Mononuclear cell (primary cell): Measurements from ENCODE around the gene PLVAP. TPM values are rescaled to one million over a fixed set of nuclear protein-coding genes. Genes with fewer than 3 reads are reported as not detected.

Source experiments
- H3K27me3 ChIP-seq: 2 replicates; pipeline ENCODE4 v1.6.0; 2011; ENCODE audit warnings: low read length, control low read depth; ENCODE audit not compliant: insufficient read depth
- H3K4me1 ChIP-seq: 2 replicates; pipeline ENCODE4 v1.5.1; 2011; ENCODE audit warnings: mild to moderate bottlenecking, low read length, control low read depth; ENCODE audit not compliant: insufficient read depth
- H3K4me3 ChIP-seq: 2 replicates; pipeline ENCODE4 v1.5.1; 2011; ENCODE audit warnings: mild to moderate bottlenecking, low read length, moderate library complexity
- H3K9me3 ChIP-seq: 2 replicates; pipeline ENCODE4 v1.5.1; 2011; ENCODE audit warnings: low read depth, mild to moderate bottlenecking, control low read depth, low read length
- total RNA-seq: library from RNA; depleted of rRNA; stranded (reverse); fragments of >200 nt; gene quantifications from one replicate; pipeline ENCODE4 v1.2.3, GENCODE V29; 2012

Gene PLVAP
- total RNA-seq, 1 donor: 0.63 TPM

DNA sequence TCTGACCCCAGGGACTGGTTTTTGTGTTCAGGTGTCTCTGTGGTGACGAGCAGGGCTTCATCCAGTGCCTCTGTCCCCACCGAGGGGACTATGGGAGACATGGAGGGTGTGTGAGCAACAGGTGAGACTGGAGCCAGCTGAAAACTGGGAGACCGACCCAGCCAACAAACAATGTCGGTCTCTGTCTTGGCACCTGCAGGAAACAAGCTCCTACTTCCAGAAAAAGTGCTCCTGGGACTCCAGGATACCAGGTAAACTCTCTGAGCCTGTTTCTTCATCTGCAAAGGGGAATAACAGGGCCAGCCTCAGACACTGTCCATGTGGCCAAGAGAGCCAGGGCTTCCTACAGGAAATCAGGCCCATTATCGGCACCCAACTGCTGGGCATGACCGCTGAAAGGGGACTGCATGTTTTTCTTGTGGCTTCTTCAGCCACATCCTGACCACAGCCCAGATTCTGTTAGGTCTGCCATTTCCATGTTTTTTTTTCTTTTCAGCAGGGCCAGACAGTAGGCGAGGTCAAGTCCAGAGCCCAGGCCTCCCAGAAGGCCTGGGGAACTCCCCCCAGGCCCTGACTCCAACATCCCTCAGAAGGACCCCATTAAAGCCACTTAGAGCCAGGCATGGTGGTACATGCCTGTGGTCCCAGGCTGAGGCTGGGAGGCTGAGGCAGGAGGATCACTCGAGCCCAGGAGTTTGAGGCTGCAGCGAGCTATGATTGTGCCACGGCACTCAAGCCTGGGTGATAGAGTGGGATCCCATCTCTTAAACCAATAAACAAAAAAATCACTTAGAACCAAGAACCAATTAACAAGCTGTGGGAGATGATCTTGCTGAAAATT, 29.1 kb upstream of the PLVAP start:
- Histone ChIP-seq H3K9me3 (no peaks in the 10 kb centered on the region), H3K4me1 (peaks cover 33% of the 10 kb centered on the region), H3K4me3 (peak overlapping the region; percentile 57)

DNA sequence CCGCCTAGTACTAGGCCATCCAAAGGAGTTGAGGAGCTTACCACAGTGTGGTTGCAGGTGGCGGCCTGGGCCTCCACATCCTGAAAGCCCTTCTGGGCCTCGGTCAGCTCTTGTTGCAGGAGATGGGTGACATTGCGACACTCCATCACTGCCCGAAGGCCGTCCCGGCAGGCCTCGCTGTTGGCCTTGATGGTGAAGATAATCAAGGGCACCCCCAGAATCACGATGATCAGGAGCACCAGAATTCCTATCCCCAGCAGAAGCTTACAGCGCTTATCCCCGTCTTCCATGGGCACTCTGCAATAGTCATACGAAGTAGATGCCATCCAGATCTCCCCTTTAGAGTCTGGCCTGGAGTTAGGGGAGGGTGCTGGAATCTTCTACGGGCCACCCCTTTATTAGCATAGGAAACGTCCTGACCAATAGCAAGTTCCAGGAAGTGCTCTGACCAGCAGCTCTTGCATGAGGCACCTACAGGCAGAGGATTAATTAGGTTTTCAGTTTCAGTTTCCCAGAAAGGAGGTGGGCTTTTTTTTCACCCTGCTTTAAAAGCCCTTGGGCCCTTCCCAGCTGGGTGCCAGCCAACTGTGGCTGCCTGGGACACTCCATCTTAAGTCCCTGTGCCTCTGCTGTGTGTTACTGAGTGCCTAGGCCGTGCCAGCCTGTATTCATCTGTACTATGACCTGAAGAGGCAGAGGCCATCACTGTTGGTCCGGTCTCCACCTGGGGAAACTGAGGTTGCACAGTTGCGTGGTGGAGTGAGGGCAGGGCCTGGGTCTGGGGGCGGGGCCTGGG, 28.3 kb upstream of the PLVAP start, which contains the start of gene BST2:
Gene BST2 (minus strand): TSS at position 381 of the 796 bp plus-strand sequence. CDS start 55 bp downstream, at position 326.
- H3K4me3 ChIP-seq: peak within 1 kb of the TSS; percentile 57
- H3K9me3 ChIP-seq: no peaks in the 10 kb centered on the region
- H3K4me1 ChIP-seq: peaks cover 33% of the 10 kb centered on the region
- H3K27me3 ChIP-seq: no peaks in the 10 kb centered on the region

More for the DNA sequence above, 29.1 kb upstream of the PLVAP start:
- no peaks in the 10 kb centered on the region for H3K27me3 ChIP-seq

DNA sequence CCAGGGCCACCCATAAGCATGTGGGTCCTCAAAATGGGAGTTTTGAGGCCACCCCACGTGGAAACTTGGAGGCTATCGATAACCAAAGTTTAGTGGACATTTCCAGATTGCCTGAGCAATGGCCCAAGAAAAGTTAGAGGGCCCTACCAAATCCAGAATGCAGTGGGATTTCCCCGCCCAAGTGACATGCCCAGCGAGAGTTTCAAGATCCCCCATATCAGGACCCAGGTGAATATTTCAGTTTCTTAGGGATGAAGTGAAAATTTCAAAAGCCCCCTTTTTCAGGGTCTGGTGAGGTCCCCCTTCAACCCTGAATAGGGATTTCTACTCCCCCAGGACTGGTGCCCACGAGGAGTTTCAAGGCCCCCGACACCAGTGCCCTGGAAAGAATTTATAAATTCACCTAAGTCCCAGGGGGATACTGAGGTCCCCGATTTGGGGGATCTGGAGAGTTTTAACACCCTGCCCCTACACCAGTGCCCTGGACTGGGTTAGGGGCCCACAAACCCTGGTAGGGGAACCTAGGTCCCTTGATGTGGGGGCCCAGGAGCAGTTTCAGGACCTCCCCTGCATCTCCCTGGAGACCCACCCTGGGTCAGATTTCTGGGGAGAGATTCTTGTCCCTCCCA, 27.6 kb upstream of the PLVAP start:
- no peaks in the 10 kb centered on the region for H3K27me3 ChIP-seq
- H3K4me3 ChIP-seq: peak overlapping the region; percentile 57
- peaks cover 33% of the 10 kb centered on the region for H3K4me1 ChIP-seq
- no peaks in the 10 kb centered on the region for H3K9me3 ChIP-seq

DNA sequence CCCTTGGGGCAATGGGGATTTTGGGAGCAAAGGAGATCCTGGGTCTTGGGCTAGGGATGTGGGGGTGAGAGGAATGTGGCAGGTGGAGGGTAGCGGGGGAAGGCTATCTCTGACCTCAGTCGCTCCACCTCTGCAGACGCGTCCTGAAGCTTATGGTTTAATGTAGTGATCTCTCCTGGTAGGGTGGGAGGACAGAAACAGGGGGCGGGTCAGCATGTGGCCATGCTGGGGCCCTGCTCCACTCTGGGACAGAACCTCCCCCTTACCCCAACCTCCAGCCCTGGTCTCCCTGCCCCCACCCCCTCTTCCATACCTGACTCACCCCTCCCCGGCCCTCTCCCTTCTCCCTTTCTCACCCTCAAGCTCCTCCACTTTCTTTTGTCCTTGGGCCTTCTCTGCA, 26.9 kb upstream of the PLVAP start:
- Histone ChIP-seq H3K4me3 (peak overlapping the region; percentile 57), H3K4me1 (peaks cover 33% of the 10 kb centered on the region), H3K27me3 (no peaks in the 10 kb centered on the region), H3K9me3 (no peaks in the 10 kb centered on the region)

DNA sequence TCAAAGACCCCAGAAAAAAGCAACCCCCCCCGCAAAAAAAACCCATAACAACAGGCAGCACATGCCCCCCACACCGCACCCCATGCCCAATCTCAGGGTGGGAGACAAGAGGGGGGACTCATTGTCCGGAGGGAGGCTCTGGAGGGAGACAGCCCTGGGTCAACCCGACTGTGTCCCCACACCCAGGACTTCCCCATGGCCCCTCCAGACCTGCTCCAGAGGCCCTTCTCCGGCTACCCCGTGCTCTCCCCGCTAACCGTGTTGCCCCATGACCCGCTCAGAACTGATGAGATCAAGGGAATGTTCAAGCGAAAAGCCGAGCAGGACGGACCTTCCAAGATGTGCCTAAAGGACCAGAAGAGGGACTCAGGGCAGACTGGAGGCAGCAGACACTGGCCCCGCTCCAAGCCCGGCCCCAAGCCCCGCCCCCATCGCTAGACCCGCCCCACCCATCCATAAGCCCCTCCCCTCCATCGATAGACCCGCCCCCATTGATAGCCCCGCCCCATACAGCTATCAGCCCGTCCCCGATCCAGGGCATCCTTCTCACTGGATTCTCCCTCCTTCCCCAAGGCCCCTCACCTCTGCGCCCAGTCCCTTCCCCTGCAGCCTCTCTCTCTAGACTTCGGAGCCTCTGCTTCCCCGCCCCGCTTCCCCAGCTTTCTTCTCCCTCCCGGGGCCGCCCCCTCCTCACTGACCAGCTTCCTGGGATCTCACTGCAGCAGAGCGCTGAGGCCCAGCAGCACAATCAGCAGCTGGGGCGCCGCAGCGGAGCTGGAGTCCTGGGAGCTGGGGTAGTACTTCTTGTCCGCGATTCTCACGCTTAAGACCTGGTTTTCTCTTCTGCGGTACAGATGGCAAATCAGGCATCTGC, 26.1 kb upstream of the PLVAP start:
- Histone ChIP-seq H3K4me1 (peaks cover 33% of the 10 kb centered on the region), H3K27me3 (no peaks in the 10 kb centered on the region), H3K4me3 (no peak overlapping the region), H3K9me3 (no peaks in the 10 kb centered on the region)

DNA sequence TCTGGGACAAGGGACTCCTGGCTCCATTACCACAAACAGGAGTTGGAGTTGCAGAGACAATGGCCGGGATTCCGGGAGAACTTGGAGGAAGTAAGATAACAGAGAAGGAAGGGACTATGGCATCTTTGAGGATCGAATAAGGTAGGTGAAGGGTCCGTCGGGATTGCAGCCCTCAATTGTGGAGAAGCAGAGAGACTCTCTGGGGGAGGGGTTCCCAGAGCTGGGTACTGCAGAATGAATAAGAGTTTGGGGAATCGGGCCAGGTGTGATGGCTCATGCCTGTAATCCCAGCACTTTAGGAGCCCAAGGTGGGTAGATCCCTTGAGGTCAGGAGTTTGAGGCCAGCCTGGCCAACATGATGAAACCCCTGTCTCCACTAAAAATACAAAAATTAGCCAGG, 24.5 kb upstream of the PLVAP start:
- no peak overlapping the region for H3K4me3 ChIP-seq
- H3K27me3 ChIP-seq: no peaks in the 10 kb centered on the region
- H3K4me1 ChIP-seq: peaks cover 27% of the 10 kb centered on the region
- H3K9me3 ChIP-seq: no peaks in the 10 kb centered on the region

DNA sequence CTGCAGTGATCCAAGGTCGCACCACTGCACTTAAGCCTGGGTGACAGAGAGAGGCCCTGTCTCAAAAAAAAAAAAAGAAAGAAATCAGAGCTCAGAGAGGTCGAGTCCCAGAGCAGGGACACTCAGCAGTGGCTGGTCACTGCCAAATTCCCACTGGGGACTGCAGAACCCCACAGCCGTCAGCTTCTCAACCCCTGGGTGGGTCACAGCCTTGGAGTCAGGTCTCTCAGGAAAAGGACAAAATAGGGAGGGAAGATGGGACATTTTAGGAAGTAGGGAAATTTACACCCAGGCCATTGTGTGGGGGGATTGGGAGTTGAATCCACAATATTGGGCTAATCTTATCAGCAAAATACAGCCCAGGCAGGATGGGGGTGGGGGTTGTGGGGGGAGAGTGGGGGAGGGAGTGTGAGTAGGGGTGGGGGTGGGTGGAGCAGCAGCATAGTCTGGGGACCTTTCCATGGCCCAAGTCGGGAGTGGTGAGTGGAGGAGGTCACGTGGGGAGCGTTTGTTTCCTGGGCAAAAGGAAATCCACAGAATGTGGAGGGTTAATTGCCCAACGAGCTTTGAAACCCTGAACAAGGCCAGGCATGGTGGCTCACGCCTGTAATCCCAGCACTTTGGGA, 21.9 kb upstream of the PLVAP start:
- H3K9me3 ChIP-seq: no peaks in the 10 kb centered on the region
- no peaks in the 10 kb centered on the region for H3K27me3 ChIP-seq
- H3K4me3 ChIP-seq: no peak overlapping the region
- H3K4me1 ChIP-seq: peaks cover 20% of the 10 kb centered on the region

DNA sequence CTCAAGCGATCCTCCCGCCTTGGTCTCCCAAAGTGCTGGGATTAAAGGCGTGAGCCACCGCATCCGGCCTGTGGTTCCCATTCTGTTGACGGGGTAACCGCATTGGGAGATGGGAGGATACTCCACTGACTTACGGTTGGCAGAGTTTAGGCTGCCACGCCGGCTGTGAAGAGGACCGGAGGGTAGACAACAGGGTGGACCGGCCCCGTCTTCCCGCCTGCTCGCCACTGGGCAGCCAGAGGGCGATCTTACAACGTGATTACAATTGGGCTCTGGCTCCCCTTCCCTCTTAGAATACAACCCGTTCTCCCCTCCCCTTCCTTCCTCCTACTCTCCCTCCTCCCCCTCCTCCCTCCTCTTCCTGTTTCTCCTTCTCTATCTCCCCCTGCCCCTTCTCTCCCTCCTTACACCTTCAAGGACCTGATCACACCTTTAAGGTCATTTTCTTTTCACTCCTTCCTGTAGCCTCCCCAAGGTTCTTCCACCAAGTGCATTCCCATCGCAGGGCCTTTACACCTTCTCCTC, 17.8 kb upstream of the PLVAP start:
- H3K4me3 ChIP-seq: no peak overlapping the region
- H3K9me3 ChIP-seq: no peaks in the 10 kb centered on the region
- no peaks in the 10 kb centered on the region for H3K27me3 ChIP-seq
- H3K4me1 ChIP-seq: peaks cover 37% of the 10 kb centered on the region

DNA sequence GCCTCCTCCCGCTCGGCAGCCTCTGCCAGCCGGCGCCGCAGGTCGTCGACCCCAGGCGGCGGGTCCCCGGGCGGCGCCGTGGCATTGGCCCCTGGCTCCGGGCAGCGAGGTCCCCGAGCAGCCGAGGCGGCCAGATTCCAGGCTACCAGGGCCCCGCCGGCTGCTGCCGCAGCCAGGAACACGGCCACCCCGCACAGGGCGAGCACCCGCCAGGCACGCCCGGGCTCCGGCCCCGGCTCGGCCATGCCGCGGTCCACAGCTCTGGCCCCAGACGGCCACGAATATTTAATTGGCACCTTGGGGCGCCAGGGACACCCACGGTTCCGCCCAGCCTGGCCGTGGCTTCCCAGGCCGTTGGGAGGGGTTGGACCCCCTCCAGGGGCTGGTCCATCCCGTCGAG, 16.8 kb upstream of the PLVAP start, which contains the start of gene CCDC194:
Gene CCDC194 (minus strand): TSS at position 283 of the 400 bp plus-strand sequence. CDS start 38 bp downstream, at position 245.
- peaks cover 37% of the 10 kb centered on the region for H3K4me1 ChIP-seq
- no peaks in the 10 kb centered on the region for H3K9me3 ChIP-seq
- H3K27me3 ChIP-seq: no peaks in the 10 kb centered on the region
- no peak within 1 kb of the TSS for H3K4me3 ChIP-seq

DNA sequence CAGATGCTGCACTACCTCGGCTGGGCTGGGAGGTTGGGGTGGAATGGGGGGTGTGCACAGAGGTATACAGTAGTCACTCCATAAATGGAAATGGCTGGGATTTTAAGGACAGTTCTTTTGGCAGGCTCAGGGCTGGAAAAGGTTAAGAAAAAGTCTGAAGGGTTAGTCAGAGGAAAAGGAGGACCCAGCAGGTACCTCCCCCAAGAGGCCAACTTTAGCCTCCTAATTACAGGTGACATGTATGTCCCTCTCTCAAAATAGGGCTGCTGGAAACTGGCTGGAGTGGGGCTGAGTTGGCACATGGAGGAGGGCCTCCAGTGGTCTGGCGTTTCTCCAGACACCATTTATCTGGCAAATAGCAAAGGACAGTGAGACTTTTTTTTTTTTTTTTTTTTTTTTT, 15.9 kb upstream of the PLVAP start:
- Histone ChIP-seq H3K9me3 (no peaks in the 10 kb centered on the region), H3K4me3 (no peak overlapping the region), H3K27me3 (no peaks in the 10 kb centered on the region), H3K4me1 (peaks cover 37% of the 10 kb centered on the region)

DNA sequence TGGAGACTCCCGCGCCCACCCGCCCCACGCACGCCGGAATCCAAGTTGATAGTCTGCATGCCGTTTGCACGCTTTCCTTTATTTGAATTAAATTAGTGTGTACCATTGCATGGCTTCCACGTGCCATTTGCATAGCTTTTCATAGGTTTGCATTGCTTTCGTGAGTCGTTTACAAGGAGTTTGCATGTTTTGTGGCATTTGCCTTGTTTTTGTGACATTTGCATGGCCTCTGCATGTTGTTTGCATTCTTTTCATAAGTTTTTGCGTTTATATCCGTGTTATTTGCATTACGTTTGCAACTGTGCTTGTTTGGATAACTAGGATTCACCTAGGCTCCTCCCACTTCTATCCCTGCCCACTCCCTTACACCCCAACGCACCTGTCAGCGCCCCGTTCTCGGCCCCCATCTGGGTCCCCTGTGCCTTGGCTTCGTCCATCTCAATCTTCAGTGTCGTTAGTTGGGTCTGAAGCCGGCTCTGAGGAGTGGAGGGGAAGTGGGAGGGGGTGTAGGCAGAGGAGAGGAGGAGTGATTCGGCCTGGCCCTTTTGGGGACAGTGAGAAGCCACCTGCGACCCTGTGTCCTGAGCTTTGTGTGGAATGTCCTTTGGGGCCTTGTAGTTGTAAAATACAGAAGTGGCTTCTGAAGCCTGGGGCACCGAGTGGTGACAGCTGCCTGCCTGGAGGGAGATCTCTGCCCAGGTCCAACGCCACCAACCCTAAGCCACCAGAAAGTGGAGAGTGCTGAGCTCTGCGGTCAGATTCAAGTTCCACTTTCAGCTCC, 14.4 kb upstream of the PLVAP start:
- H3K4me1 ChIP-seq: peaks cover 37% of the 10 kb centered on the region
- peak overlapping the region; percentile 33 for H3K4me3 ChIP-seq
- no peaks in the 10 kb centered on the region for H3K9me3 ChIP-seq
- no peaks in the 10 kb centered on the region for H3K27me3 ChIP-seq

DNA sequence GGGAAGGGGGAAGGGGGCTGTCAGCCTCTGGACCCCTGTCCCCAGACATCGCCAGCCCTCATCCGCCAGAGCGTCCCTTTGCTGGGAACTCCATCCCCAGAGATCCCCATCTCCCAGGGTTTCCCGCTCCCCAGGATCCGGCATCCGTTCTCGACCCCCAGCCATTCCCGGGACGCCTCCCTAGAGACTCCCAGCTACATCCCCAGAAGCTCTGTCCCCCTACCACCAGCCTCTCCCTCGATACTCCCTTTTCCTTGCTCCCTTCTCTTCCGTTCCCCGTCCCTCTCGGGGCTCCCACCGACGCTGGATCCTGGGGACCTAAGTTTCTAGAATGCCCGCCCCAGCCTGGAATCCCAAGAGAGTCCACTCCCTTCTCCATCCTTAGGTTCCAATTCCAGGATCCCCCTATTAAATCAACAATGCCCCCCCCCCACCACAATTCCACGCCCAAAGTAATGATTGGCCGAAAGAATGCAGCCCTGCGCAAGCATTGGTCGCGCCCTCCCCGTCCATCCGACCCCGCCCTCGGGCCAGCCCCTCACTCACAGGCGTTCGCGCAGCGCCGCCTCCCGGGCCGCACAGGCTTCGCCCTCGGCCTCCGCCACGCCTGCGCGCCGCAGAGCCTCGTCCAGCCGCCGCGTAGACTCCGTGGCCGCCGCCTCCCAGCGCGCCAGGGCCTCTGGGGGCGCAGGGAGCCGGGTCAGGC, 13.7 kb upstream of the PLVAP start:
- Histone ChIP-seq H3K27me3 (no peaks in the 10 kb centered on the region), H3K9me3 (no peaks in the 10 kb centered on the region), H3K4me1 (peaks cover 37% of the 10 kb centered on the region), H3K4me3 (peak overlapping the region; percentile 33)
